ENCODE measurements around the gene SPANXN2. TPM values are rescaled to one million over a fixed set of nuclear protein-coding genes. Genes with fewer than 3 reads are reported as not detected.
"Not testable (repeated sequence)": the region's sequence is repeated elsewhere in the genome, so short reads cannot be mapped to it uniquely, and the experiment has no call there.

The SPANXN2 gene
- total RNA-seq, result not detected in 2 replicates

DNA sequence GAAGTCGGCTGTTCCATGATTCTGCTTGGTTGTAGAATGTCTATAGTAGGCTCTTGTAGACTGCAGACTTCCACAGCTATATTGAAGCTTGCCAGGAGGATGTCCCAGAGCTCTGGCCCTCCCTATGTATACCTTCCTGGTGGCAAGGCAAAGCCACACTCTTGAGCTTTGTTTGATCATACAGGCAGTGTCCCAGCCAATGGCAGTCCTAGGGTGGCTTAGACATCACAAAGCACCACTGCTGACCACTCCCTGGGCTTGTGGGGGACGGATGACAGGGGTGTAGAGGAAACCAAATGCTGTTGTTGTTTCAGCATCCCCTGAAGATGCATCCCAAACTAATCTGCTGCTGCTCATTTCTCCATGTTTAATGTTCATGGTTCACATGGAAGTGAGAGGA is at the start of gene SPANXN2:
SPANXN2 (minus strand) TSS at position 101 of the 400 bp plus-strand sequence; CDS start at position 17, 84 bp downstream.
- H3K27me3 ChIP-seq (ENCODE audit: control insufficient read depth, insufficient read depth, low read length); DNase-seq (ENCODE audit: low read depth); H3K36me3 ChIP-seq (ENCODE audit: control insufficient read depth, insufficient read depth, low read length); H3K4me3 ChIP-seq (ENCODE audit: low read depth, low read length): not testable (repeated sequence)

- H3K27me3 ChIP-seq (ENCODE audit: control insufficient read depth, insufficient read depth, low read length), result no peaks in the 10 kb centered on the region
- no peak for TF ChIP-seq CTCF (IDR thresholded peaks at IDR 0.05; ENCODE audit: insufficient read depth, low read length, poor library complexity, severe bottlenecking)
- no peak for DNase-seq (ENCODE audit: low read depth)
- no peak overlapping the region for H3K4me3 ChIP-seq (ENCODE audit: low read depth, low read length)
- H3K36me3 ChIP-seq (ENCODE audit: control insufficient read depth, insufficient read depth, low read length), result no peaks in the 10 kb centered on the region
Observed at GRCh38 chrX:143768976-143769375, 48.4 kb upstream of the SPANXN2 start.

DNA sequence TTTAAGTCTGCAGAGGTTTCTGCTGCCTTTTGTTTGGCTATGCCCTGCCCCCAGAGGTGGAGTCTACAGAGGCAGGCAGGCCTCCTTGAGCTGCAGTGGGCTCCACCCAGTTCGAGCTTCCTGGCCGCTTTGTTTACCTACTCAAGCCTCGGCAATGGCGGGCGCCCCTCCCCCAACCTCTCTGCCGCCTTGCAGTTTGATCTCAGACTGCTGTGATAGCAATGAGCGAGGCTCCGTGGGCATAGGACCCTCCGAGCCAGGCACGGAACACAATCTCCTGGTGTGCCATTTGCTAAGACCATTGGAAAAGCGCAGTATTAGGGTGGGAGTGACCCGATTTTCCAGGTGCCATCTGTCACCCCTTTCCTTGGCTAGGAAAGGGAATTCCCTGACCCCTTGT is 47.2 kb upstream of the SPANXN2 start:
- not testable (repeated sequence) for DNase-seq (ENCODE audit: low read depth); H3K4me3 ChIP-seq (ENCODE audit: low read depth, low read length); H3K27me3 ChIP-seq (ENCODE audit: control insufficient read depth, insufficient read depth, low read length); H3K36me3 ChIP-seq (ENCODE audit: control insufficient read depth, insufficient read depth, low read length)

GRCh38 chrX:143757887-143758286 is 37.3 kb upstream of the SPANXN2 start:
- DNase-seq (ENCODE audit: low read depth), result no peak
- TF ChIP-seq CTCF (IDR thresholded peaks at IDR 0.05; ENCODE audit: insufficient read depth, low read length, poor library complexity, severe bottlenecking), result no peak

GRCh38 chrX:143757375-143757774 is 36.8 kb upstream of the SPANXN2 start:
- Histone ChIP-seq H3K27me3 (ENCODE audit: control insufficient read depth, insufficient read depth, low read length) (no peaks in the 10 kb centered on the region), H3K36me3 (ENCODE audit: control insufficient read depth, insufficient read depth, low read length) (no peaks in the 10 kb centered on the region), H3K4me3 (ENCODE audit: low read depth, low read length) (no peak overlapping the region)
- no peak for TF ChIP-seq CTCF (IDR thresholded peaks at IDR 0.05; ENCODE audit: insufficient read depth, low read length, poor library complexity, severe bottlenecking)
- no peak for DNase-seq (ENCODE audit: low read depth)

More at GRCh38 chrX:143757887-143758286, 37.3 kb upstream of the SPANXN2 start:
- Histone ChIP-seq H3K4me3 (ENCODE audit: low read depth, low read length) (no peak overlapping the region), H3K27me3 (ENCODE audit: control insufficient read depth, insufficient read depth, low read length) (no peaks in the 10 kb centered on the region), H3K36me3 (ENCODE audit: control insufficient read depth, insufficient read depth, low read length) (no peaks in the 10 kb centered on the region)

DNA sequence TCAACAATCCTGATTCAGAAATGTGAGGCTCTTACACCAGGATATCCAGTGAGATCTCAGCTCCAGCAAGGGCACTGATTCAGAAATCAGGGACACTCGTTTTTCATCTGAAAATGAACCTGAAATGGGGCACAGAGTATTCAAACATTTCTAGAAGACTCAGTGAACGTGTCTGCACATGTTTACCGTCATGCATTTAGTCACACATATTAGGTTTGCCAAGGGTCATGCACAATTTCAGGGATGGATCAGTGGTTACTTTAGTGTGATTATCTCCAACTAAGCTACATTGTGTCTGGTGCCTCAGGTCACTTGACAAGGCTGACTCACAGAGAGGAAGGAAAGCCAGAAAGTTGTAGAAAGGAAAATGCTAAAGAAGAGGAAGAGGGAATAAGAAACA is 33.6 kb upstream of the SPANXN2 start:
- H3K4me3 ChIP-seq (ENCODE audit: low read depth, low read length), result no peak overlapping the region
- no peak for DNase-seq (ENCODE audit: low read depth)

More for the DNA sequence above, 33.6 kb upstream of the SPANXN2 start:
- H3K27me3 ChIP-seq (ENCODE audit: control insufficient read depth, insufficient read depth, low read length), result no peaks in the 10 kb centered on the region
- no peak for TF ChIP-seq CTCF (IDR thresholded peaks at IDR 0.05; ENCODE audit: insufficient read depth, low read length, poor library complexity, severe bottlenecking)
- H3K36me3 ChIP-seq (ENCODE audit: control insufficient read depth, insufficient read depth, low read length), result no peaks in the 10 kb centered on the region

All from kidney epithelial cell (primary cell).